ENCODE data around the gene LILRB4.
"Not testable (repeated sequence)": the region's sequence is repeated elsewhere in the genome, so short reads cannot be mapped to it uniquely, and the experiment has no call there.

Gene LILRB4

GRCh38 chr19:54662730-54663129 lies at the start of gene LILRB4:
LILRB4 (plus strand) TSS chr19:54662985; CDS start chr19:54663034, 49 bp downstream.
- DNase-seq (ENCODE audit: low read depth, low spot score), result no peak

- no peak for DNase-seq (ENCODE audit: low read depth, low spot score)
Measured at GRCh38 chr19:54614726-54615125, 48.1 kb upstream of the LILRB4 start.

DNA sequence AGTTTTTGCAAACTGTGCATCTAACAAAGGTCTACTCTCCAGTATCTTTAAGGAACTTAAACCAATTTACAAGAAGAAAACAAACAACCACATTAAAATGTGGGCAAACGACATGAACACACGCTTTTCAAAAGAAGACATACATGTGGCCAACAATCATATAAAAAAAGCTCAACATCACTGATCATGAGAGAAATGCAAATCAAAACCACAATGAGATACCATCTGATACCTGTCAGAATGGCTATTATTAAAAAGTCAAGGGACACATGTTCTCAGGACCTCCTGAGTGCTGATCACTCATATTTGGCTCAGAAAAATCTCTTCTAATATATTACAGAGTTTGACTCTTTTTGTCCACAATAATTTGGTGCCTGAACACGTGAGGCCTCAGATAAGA lies 46.7 kb upstream of the LILRB4 start:
- no peak for DNase-seq (ENCODE audit: low read depth, low spot score)

DNA sequence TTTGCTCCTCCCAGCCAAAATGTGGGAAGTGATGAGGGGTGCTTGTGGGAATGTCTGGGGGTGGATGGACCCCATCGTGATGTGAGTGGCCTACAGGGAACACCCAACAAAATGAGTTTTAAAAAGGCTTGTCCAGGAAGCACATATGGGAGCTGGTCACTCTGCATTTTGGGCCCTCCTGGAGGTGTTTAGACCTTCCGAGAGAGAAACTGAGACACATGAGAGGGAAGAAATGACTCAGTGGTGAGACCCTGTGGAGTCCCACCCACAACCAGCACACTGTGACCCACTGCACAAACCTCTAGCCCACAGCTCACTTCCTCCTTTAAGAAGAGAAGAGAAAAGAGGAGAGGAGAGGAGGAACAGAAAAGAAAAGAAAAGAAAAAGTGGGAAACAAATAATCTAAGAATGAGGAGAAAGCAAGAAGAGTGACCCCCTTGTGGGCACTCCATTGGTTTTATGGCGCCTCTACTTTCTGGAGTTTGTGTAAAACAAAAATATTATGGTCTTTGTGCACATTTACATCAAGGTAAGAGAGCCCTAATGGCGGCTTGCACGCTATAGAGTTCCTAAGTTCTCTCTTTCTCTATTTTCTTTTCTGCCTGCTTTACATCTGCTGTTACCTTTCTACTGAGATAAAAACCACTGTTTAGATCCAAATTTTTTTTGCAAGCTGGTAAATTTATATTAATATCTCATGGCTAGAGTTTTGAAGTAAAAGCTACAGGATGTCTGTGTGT lies 45.8 kb upstream of the LILRB4 start:
- no peak for DNase-seq (ENCODE audit: low read depth, low spot score)

DNA sequence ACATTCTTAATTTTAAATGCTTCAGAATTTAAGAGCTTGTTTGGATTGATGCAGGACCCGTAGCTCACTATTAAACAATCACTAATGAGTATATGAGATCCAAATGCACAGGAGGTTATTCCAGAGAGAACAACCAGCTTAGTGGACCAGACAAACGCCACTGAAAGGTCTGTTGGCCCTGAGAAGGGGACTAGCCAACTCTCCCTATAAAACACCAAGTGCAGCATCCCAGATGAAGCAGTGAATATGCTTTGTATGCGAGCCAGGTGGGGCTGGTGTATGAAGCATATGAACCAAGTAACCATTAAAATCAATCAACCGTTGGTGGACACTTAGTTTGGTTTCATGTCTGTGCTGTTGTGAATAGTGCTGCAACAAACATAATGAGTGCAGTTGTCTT lies 42.3 kb upstream of the LILRB4 start:
- DNase-seq (ENCODE audit: low read depth, low spot score), result no peak

DNA sequence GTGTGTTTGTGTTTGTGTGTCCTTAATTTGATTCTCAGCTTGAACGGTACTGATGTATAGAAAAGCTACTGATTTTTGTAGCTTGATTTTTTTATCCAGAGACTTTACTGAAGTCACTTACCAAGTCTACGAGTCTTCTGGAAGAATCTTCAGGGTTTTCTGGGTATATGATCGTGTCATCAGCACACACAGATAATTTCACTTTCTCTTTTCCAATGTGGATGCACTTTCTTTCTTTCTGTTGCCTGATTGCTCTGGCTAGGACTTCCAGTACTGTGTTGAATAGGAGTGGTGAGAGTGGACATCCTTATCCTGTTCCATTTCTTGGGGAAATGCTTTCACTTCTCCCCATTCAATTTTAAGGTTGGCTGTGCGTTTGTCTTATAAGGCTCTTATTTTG lies 40.4 kb upstream of the LILRB4 start:
- DNase-seq (ENCODE audit: low read depth, low spot score), result no peak

- not testable (repeated sequence) for DNase-seq (ENCODE audit: low read depth, low spot score)
Measured at GRCh38 chr19:54624234-54624633, 38.6 kb upstream of the LILRB4 start.

DNA sequence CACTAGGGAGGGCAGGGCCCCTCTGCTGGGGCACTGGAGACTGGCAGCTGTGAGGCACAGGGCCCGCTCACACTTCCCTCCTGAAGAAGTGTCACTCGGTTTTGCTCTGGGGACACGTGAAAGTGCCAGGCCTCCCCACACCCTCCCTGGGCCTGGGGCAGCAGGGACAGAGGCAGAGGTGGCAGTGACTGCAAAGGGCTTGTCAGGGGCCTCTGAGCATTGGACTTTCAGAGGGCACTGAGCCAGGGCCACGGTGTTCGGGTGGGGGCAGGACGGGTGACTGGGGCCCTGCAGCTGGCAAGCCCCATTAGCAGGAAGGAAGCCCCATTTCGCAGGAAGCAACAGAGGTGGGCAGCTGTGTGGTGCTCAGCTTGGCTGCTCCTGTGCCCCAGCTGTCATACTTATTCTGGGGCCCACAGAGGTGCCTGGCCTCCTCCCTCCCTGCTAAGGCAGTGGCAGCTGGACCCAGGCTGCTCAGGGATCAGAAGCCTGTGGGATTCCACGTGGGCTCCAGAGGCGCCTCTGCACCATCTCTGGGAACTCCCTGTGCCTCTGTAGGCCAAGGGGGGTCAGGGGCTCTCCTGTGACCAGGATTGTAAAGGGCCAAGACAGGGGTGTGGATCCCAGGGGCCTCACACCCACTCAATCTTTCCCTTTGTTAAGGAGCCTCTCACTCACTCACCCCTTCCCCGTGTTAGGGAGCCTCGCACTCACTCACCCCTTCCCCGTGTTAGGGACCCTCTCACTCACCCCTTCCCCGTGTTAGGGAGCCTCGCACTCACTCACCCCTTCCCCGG lies 37.7 kb upstream of the LILRB4 start:
- DNase-seq (ENCODE audit: low read depth, low spot score), result not testable (repeated sequence)

DNA sequence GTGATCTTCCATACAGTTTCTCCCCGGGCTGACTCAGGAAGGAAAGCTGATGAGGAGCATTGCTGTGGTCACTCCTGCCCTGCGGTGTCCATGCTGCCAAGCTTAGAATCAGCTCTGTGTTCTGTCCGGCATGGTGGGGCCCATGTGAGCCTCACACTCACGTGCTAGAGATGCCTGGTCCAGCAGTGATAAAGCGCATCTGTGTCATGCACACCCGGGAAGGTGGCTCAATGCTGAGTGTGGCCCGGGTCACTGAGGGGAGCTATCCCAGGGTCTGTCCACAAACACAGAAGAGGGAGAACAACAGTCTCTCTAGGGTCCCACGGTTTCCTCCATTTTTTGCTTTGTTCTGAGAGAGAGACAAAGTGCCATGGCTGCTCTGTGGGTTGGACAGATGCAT lies 36.0 kb upstream of the LILRB4 start:
- no peak for DNase-seq (ENCODE audit: low read depth, low spot score)

GRCh38 chr19:54627912-54628311 lies 34.9 kb upstream of the LILRB4 start:
- DNase-seq (ENCODE audit: low read depth, low spot score), result not testable (repeated sequence)

GRCh38 chr19:54630262-54630661 lies 32.5 kb upstream of the LILRB4 start, which contains the start of gene LILRB1:
LILRB1 (plus strand) TSS chr19:54630484; CDS start chr19:54631074, 590 bp downstream.
- not testable (repeated sequence) for DNase-seq (ENCODE audit: low read depth, low spot score)

GRCh38 chr19:54630782-54631181 lies 32.0 kb upstream of the LILRB4 start:
- no peak for DNase-seq (ENCODE audit: low read depth, low spot score)

GRCh38 chr19:54631489-54632337 lies 31.1 kb upstream of the LILRB4 start:
- DNase-seq (ENCODE audit: low read depth, low spot score), result not testable (repeated sequence)

DNA sequence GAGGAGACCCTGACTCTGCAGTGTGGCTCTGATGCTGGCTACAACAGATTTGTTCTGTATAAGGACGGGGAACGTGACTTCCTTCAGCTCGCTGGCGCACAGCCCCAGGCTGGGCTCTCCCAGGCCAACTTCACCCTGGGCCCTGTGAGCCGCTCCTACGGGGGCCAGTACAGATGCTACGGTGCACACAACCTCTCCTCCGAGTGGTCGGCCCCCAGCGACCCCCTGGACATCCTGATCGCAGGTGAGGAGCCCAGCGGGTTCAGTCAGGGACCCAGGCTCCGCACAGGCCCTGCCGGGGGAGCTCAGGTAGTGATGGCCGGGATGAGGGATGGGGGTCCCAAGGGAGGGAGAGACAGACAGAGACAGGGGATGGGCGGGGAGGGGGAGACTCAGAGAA lies 30.3 kb upstream of the LILRB4 start:
- not testable (repeated sequence) for DNase-seq (ENCODE audit: low read depth, low spot score)

DNA sequence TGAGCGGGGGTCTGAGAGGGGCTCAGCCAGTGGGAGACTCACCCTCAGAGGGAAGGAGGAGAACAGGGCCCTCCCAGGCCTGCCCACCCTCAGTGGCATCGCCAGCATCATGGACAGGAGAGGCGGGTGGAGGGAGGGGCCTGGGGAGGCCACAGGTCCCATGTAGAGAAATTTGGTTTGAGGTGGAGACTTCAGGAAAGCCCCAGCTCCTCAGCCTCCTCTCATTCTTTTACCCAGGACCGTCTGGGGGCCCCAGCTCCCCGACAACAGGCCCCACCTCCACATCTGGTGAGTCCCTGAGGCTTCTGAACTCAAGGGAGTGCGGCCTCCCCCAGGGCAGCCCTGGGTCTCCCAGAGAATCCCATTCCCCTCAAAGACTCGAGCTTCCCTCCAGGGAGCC lies 29.4 kb upstream of the LILRB4 start:
- no peak for DNase-seq (ENCODE audit: low read depth, low spot score)

GRCh38 chr19:54636081-54636480 lies 26.7 kb upstream of the LILRB4 start:
- not testable (repeated sequence) for DNase-seq (ENCODE audit: low read depth, low spot score)

DNA sequence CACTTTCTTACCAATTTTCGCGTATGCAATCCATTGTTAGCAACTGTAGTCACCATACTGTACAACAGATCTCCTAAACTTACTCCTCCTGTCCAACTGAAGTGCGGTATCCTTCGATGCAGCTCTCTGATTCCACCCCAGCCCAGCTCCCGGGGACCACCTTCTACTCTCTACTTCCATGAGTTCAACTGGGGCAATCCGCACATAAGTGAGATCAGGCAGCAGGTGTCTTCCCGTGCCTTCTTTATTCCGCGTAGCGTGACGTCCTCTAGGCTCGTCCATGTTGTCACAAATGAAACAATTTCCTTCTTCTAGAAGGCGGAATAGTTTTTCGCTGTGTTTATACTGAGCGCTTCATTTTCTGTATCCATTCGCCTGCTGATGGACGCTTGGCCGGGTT lies 24.1 kb upstream of the LILRB4 start:
- no peak for DNase-seq (ENCODE audit: low read depth, low spot score)

GRCh38 chr19:54642953-54643352 lies 19.8 kb upstream of the LILRB4 start:
- not testable (repeated sequence) for DNase-seq (ENCODE audit: low read depth, low spot score)

- not testable (repeated sequence) for DNase-seq (ENCODE audit: low read depth, low spot score)
Measured at GRCh38 chr19:54643583-54643982, 19.2 kb upstream of the LILRB4 start.

- DNase-seq (ENCODE audit: low read depth, low spot score), result no peak
Measured at GRCh38 chr19:54644056-54644455, 18.7 kb upstream of the LILRB4 start.

DNA sequence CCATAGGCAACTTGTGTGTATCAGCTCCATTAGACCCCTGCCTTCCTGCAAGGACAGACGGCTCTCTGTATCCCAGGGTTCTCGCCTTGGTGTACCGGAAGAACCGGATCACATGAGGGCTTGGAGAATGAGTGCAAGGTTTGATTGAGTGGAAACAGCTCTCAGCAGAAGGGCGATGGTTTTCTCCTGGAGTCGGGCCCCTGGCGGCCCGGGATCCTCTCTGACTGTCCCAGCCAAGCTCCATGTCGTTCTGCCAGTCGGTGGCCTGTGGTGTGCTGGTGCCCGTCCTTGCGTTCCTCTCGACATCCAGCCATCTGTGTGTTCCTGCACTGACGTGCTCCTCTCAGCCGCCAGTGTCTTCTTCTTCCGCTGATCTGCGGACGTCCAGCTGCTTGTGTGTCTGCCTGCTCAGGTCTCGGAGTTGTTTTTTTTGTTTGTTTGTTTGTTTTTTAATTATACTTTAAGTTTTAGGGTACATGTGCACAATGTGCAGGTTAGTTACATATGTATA lies 16.4 kb upstream of the LILRB4 start:
- no peak for DNase-seq (ENCODE audit: low read depth, low spot score)

- no peak for DNase-seq (ENCODE audit: low read depth, low spot score)
Measured at GRCh38 chr19:54648129-54648528, 14.7 kb upstream of the LILRB4 start.

All from astrocyte of the hippocampus (primary cell).